ENCODE data around the gene TUFM.
"Not testable (repeated sequence)": the region's sequence is repeated elsewhere in the genome, so short reads cannot be mapped to it uniquely, and the experiment has no call there.

Gene TUFM

GRCh38 chr16:28842696-28843095, 3.5 kb downstream of the TUFM start:
- in situ Hi-C loops (cut with HindIII; ENCODE audit: low sequenced_read_pairs) = no loop called here

DNA sequence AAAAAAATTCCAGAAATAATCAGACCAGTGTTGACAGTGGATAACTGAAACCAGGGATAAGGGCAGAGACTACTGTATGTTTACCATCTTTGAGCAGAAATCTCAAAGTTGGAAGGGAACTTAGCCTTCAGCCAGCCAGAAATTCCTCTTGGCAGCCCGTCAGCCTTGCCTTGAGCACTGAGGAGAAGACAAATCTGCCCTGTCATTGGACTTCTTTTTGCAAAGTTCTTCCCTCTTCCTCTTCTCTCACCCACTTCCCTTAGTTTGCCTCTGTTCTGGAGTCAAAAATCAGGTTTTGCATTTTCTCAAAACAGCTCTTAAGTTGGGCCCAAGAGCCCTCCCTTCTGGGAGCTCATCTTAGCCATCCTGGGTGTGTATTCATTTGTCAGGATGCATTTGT, 6.2 kb downstream of the TUFM start:
- in situ Hi-C loops (cut with HindIII; ENCODE audit: low sequenced_read_pairs) = no loop called here

GRCh38 chr16:28839004-28839639, 7.0 kb downstream of the TUFM start:
- in situ Hi-C loops (cut with HindIII; ENCODE audit: low sequenced_read_pairs) = no loop called here

DNA sequence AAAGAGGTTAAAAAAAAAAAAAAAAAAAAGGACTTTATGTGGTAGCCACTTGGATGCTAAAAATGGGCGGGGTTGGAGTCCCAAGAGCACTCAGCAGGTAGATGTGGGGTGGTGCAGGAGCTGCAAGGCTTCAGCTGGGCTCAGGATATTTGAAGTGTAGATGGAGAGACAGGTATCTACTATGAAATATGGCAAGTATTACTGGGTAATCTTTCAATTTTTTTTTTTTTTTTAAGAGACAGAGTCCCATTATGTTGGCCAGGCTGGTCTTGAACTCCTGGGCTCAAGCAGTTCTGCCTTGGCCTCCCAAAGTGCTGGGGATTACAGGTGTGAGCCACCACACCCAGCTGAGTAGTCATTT, 7.6 kb downstream of the TUFM start:
- in situ Hi-C loops (cut with HindIII; ENCODE audit: low sequenced_read_pairs) = no loop called here

GRCh38 chr16:28837672-28838557, 8.2 kb downstream of the TUFM start:
- in situ Hi-C loops (cut with HindIII; ENCODE audit: low sequenced_read_pairs) = no loop called here

DNA sequence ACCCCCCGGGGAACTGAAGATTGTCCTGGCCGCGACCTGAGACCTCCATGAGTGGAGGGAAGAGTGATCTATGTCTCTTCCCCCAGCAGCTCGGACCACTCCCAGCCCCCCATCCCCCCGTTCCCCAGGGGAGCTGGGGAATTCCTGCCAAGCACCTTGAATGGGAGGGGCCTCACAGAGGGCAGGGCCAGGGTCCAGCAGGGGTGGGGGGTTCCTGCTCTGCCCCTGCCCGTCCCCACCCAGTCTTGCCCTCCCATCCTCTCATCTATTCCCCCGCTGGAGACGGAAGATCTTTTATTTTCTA, 9.4 kb downstream of the TUFM start:
- in situ Hi-C loops (cut with HindIII; ENCODE audit: low sequenced_read_pairs) = no loop called here

DNA sequence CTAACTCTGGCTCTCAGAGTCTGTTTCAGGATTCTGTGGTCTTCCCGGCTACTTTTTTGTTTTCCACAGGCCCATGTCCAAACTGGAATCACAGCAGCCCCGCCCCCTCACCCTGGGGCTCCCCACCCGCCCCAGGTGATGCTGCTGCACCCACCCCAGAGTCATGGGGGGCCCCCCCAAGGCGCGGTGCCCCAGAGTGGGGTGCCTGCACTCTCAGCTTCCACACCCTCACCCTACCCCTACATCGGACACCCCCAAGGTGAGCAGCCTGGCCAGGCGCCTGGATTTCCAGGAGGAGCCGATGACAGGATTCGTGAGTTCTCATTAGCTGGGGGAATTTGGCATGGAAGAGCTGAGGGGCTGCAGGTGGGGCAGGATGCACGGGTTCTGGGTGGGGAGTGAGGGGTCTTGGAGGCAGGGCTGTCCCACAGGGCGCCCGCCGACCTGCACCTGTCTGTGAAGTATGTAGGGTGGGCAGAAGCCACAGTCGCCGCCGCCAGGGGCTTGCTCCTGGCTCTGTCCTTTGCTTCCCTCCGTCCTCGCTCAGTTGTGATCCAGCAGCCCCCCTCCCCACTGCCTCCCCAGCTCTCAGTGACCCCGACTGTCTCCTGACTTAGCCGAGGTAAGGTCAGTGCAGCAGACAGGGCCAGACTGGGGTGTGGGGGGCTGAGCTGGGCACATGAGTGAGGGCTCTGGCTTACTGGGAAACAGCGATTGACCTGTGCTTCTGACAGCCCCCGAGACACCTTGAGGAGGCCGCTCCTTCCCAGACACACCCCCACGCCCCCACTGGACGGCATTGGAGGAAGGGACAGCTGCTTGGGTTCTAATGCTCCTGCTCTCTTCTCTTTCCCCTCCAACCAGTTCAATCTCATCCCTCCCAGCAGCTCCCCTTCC, 10.0 kb downstream of the TUFM start:
- in situ Hi-C loops (cut with HindIII; ENCODE audit: low sequenced_read_pairs) = no loop called here

DNA sequence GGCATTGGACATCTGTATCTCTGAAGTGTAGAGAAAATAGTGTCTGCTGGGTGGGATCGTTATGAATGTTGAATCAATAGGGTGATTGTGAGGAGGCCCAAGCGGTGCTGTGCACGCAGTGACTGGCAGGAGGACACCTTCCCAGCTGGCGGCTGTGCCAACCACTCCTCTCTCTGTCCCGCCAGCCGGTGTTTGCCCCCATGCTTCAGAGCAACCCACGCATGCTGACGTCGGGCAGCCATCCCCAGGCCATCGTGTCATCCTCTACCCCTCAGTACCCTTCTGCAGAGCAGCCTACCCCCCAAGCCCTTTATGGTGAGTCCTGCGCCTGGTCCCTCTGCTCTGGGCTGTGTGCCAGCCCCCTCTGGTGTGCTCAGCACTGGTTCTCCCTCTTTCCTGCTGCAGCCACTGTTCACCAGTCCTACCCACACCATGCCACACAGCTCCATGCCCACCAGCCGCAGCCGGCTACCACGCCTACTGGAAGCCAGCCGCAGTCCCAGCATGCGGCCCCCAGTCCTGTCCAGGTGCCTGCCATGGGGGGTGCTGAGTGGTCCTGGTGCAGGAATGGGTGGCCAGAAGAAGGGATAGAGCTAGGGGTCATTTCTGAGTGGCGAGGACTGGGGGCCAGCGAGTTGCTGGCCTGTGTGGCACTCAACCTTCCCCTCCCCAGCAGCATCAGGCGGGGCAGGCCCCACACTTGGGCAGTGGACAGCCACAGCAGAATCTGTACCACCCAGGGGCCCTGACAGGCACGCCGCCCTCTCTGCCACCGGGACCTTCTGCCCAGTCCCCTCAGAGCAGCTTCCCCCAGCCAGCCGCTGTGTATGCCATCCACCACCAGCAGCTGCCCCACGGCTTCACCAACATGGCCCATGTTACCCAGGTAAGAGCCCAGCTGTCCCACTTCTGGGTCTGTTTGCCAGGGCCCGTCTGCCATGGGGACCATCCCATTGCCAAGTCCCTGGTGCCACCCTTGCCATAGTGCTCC, 11.0 kb downstream of the TUFM start:
- in situ Hi-C loops (cut with HindIII; ENCODE audit: low sequenced_read_pairs) = no loop called here

DNA sequence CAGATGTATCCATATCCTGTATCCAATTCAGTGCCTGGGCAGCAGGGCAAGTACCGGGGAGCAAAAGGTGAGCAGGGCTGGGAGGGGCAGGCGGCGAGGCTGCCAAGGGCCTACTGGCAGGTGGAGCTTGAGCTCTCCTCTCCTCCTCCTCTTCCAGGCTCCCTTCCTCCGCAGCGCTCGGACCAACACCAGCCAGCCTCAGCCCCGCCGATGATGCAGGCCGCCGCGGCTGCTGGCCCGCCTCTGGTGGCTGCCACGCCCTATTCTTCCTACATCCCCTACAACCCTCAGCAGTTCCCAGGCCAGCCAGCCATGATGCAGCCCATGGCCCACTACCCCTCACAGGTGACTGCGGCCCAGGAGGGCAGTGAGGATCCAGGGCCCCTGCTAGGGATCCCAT, 11.8 kb downstream of the TUFM start:
- in situ Hi-C loops (cut with HindIII; ENCODE audit: low sequenced_read_pairs) = no loop called here

DNA sequence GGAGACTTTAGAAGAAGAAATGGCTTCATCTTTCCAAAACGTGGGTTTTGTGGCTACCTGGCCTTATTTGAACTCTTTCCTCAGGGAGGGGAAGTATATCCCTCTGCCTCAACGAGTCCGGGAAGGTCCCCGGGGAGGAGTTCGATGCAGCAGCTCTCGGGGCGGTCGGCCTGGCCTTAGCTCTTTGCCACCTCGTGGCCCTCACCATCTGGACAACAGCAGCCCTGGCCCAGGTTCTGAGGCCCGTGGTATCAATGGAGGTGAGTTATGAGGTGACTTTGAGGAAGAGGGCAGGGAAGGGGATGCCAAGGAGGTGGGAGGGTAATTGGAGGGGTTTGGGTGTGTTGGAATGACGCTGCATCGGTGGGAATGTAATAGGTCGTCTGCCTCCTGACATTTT, 15.6 kb downstream of the TUFM start:
- in situ Hi-C loops (cut with HindIII; ENCODE audit: low sequenced_read_pairs) = no loop called here

- in situ Hi-C loops (cut with HindIII; ENCODE audit: low sequenced_read_pairs) = no loop called here
These were observed 16.4 kb downstream of the TUFM start for GRCh38 chr16:28829747-28830146.

- in situ Hi-C loops (cut with HindIII; ENCODE audit: low sequenced_read_pairs) = no loop called here
These were observed 20.0 kb downstream of the TUFM start for GRCh38 chr16:28826141-28826540.

DNA sequence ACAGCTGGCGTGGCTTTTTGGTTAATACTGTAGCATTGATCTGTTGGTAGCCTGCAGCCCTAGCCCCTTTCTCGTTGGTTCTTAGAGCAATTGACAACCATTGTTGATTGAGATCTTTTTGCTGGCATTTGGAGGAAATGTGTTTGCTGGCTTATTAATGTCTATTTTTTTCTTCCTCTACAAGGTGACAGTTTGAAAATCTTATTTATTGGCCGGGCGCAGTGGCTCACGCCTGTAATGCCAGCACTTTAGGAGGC, 21.5 kb downstream of the TUFM start:
- in situ Hi-C loops (cut with HindIII; ENCODE audit: low sequenced_read_pairs) = no loop called here

DNA sequence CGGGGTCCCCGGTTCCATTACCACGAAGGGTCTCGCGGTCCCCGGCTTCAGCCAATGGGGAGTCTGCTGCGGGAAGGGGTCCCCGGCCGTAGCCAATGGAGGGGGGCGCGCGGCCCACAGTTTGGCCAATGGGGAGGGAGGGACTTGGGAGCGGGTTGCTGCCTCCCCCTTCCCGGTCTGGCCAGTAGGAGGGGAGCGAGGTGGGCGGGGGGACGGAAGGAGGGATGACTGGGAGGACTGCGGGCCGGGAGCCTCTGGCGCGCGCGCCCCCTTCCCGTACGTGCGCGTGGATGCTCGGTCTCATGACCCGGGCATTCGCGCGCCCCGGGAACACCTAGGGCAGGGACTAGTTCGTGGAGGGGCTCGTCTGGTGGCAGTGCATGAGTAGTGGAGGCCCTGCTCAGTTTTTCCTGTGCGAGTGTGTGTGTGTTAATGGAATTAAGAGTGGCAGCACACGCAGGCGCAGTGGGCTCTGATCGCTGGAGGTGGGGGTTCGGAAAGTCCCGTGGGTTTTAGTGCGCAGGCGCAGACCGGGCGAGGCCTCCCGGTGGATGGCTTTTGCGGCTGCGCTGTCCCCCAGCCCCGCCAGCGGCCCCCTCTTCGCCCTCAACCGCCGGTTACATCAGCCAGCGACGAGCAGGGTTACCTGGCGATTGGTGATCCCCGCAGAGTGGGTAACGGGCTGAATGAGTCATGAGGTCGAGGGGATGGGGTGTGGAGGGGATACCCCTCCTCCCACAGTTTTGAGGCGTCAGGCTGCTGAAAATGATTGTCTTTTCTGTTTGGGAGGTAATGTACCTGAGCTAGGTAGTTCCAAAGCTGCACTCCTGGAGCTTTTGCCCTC, 22.1 kb downstream of the TUFM start:
- in situ Hi-C loops (cut with HindIII; ENCODE audit: low sequenced_read_pairs) = no loop called here

DNA sequence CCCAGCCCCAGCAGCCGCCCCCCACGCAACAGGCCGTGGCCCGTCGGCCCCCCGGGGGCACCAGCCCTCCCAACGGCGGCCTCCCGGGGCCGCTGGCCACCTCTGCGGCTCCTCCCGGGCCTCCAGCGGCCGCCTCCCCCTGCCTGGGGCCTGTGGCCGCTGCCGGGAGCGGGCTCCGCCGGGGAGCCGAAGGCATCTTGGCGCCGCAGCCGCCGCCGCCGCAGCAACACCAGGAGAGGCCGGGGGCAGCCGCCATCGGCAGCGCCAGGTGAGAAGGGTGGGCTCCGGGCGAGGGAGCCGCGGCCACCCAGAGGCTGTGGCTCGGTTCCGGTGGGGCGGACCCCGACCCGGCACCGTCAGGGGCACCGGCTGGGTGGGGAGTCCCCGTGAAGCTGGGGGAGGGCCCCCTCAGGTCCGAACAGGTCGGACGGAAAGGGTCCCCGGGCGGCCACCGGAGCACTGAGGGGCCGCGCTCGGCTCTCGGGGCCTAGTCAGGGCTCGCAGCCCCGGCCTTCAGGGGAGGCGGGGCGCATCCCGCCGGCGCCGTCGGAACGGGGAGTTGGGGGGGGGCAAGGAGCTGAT, 22.8 kb downstream of the TUFM start:
- in situ Hi-C loops (cut with HindIII; ENCODE audit: low sequenced_read_pairs) = no loop called here

DNA sequence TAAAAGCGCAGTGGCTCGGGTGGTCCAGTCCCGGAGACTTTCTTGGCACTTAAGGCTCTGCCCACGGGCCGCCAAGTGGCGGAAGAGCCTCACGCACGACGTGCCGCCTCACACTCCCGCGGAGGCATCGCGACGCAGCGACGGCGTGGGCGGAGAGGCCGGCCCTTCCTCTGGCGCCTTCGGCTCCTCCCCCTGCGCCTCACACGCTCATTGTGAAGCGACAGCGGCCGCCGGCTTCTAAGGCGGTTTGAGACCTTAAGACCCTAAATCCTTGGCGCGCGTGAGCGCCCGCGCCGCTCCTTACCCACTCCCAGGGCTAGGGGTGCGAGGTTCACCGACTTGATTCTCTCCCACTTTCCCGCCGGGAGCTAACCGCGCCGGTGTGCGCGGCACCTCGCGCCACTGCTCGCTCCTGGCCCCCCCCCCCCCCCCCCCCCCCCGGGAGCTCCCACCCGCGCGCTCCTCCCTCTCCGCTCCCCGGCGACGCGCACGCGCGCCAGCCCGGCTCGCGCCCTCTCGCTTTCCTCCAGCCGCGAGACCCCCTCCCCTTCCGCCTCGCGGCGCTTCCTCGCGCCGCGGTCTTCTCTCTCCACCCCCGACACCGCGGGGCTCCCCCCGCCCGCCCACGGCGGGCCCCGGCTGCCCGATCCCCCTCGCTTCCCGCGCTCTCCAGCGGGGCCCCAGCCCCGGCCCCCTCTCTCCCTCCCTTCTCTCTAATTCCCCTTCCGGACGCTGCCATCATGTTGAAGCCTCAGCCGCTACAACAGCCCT, 23.4 kb downstream of the TUFM start, which contains the start of gene ATXN2L:
Gene ATXN2L, plus strand, starts transcription at position 480 of the 771 bp plus-strand sequence. Its CDS starts 261 bp downstream, at position 741.
- in situ Hi-C loops (cut with HindIII; ENCODE audit: low sequenced_read_pairs) = no loop called here

GRCh38 chr16:28821874-28822519, 24.2 kb downstream of the TUFM start:
- in situ Hi-C loops (cut with HindIII; ENCODE audit: low sequenced_read_pairs) = no loop called here

DNA sequence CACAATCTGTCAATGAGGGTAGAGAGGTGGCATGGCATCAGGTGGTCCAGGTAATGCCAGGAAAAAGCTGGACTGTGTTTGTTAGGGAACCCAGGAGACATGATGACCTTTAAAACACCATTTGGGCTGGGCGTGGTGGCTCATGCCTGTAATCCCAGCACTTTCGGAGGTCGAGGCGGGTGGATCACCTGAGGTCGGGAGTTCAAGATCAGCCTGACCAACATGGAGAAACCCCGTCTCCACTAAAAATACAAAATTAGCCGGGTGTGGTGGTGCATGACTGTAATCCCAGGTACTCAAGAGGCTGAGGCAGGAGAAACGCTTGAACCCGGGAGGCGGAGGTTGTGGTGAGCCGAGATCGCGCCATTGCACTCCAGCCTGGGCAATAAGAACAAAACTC, 25.6 kb downstream of the TUFM start:
- in situ Hi-C loops (cut with HindIII; ENCODE audit: low sequenced_read_pairs) = not testable (repeated sequence)
